Fibroblast of skin of left biceps (primary cell): ENCODE measurements around the gene DOK7.
"Not testable (repeated sequence)": the region's sequence is repeated elsewhere in the genome, so short reads cannot be mapped to it uniquely, and the experiment has no call there.

Experiments used
- DNase-seq, 2 experiments: peaks; one replicate each; pipeline ENCODE4 v3.0.0-alpha.2; 2013; ENCODE audit warnings: low read depth in 2 of 2

DOK7 gene

DNA sequence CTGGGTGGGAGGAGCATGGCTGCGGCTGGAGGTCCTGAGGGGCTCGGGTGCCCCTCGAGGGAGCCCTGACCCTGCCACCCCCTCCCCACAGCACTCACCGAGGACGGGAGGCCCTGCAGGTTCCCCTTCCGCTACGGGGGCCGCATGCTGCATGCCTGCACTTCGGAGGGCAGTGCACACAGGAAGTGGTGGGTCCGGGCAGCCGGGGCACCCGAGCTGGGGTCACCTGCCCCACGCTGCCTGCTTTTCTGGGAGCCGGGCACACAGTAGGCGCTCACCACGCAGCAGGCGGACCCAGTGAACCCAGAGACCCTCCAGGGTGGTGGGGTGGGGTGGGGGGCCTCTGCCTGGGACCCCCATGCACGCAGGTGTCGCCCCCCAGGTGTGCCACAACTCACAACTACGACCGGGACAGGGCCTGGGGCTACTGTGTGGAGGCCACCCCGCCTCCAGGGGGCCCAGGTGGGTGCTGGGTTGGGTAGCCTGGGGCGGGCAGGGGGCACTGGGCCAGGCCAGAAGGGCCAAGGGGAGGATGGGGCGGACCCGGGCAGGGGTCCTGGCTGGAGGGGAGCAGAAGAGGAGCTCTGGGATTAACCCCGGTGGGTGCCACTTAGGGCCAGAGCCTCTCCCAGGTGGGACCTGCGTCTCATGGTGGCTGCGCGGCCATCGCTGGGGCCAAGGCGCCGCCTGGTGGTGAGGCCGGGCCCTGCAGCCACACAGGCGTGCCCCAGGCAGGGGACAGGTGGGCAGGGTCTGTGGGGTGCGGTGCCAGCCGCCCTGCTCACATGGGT is 20.0 kb upstream of the DOK7 start:
- DNase-seq: no peak

DNA sequence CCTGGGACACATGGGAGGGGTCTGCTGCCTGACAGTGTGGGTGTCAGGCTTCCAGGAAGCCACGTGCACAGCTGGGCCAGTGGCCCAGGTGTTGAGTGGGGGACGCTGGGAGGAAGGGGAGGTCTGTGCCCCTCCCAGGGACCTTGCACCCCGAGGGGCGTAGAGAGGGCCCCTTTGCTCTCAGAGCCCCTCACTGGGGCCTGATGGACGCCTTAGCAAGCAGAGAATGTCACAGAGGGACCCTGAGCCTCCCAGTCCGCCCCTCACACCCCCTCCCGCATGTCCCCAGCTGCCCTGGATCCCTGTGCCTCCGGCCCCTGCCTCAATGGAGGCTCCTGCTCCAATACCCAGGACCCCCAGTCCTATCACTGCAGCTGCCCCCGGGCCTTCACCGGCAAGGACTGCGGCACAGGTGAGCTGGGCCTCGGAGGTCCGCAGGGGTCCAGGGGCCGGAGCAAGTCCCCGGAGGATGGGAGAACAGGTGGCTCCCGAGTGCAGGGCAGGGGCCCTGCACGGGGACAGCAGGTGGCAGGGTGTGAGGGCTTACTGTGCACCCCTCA is 19.3 kb upstream of the DOK7 start:
- no peak for DNase-seq

DNA sequence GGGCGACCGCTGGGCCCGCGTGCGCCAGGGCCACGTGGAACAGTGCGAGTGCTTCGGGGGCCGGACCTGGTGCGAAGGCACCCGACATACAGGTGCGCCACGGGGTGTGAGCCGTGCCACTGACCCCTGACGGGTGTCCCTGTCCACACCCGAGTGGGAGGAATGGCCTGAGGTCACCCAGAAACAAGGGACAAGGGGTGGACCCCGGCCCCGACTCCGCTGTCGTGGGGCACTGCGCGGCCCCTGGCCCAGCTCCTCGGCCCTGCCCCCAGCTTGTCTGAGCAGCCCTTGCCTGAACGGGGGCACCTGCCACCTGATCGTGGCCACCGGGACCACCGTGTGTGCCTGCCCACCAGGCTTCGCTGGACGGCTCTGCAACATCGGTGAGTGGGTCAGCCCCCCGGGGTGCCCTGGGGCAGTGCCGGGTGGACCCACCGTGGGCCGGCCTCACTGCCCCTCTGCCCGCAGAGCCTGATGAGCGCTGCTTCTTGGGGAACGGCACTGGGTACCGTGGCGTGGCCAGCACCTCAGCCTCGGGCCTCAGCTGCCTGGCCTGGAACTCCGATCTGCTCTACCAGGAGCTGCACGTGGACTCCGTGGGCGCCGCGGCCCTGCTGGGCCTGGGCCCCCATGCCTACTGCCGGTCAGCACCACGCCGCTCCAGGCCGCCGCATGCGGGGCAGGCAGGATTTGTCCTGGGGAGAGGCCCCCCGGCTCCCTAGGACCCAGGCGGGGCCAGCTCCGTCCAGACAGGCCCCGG is 18.6 kb upstream of the DOK7 start:
- DNase-seq: no peak

DNA sequence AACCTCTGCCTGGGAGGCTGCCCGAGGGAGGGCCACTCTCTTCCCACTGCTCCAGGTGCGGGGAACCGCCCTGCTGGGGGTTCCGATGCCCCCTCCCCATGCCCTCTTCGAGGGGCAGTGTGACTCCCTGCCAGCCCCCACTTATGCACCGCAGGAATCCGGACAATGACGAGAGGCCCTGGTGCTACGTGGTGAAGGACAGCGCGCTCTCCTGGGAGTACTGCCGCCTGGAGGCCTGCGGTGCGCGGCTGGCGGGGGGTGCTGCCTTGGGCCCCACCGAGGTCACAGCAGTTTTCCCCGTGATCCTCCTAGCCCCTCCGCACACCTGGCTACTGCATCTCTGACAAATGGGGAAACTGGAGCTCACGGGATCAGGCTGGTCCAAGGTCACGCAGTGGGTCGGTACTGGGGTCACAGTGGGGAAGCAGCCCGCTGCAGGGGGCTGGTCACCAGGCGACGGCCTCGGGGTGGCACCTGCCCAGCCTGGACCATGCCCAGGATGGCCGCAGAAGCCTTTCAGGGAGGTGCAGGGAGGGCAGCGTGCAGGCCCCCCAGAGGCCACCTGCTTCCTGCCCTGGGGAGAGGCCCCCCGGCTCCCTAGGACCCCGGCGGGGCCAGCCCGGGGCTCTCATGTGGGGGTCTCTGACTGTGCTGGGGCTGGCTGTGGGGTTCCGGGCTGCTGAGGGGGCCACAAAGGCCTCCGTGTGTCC is 17.8 kb upstream of the DOK7 start:
- no peak for DNase-seq

DNA sequence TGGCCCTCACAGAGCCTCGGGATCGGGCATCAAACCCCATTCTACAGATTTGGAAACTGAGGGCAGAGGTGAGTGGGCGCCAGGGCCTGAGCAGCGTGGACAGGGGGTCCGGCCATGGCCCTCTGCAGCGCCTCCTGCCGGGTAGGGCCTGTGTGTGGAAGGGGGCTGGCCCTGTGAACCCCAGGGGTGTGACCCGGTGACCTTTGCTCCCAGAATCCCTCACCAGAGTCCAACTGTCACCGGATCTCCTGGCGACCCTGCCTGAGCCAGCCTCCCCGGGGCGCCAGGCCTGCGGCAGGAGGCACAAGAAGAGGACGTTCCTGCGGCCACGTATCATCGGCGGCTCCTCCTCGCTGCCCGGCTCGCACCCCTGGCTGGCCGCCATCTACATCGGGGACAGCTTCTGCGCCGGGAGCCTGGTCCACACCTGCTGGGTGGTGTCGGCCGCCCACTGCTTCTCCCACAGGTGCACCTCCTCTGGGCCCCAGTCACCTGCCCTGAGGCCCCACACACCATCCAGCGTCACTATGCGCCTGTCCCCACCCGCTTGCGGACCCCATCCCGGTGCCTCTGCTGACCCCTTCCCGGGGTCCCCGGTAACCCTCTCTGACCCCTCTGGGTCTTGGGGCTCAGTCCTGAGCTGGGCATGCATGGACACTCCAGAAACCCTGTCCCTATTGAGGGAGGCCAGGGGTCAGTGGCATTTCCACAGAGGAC is 17.1 kb upstream of the DOK7 start:
- DNase-seq: no peak

DNA sequence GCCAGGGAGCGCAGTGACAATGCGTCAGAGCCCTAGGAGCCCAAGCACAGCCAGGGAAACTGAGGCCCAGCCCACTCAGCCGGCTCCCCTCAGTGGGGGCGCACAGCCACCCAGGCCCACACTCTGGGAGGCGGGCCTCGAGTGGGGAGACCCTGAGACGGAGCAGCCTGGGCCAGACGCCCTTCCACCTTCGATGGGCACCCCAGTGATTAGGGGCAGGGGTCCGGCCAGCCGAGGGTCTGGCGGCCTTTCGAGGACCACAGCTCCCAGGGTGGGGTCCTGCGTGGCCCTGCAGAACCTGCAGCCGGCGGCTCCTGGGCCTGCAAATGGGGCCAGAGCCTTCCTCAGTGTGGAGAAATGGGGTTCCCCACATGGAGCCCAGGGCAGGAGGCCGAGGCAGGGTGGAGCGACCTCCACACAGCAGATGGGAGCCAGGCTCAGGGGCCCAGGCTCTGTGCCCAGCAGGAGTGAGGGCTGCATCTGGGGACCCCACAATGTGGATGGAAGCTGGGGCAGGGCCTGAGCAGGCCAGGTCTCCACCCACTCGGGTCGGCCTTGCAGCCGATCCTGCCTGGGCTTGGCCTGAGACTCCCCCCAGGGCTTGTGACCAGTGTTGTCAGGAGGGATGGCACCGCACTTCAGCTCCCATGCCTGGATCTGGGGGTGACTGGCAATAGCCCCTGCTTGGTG is 16.3 kb upstream of the DOK7 start:
- no peak for DNase-seq

DNA sequence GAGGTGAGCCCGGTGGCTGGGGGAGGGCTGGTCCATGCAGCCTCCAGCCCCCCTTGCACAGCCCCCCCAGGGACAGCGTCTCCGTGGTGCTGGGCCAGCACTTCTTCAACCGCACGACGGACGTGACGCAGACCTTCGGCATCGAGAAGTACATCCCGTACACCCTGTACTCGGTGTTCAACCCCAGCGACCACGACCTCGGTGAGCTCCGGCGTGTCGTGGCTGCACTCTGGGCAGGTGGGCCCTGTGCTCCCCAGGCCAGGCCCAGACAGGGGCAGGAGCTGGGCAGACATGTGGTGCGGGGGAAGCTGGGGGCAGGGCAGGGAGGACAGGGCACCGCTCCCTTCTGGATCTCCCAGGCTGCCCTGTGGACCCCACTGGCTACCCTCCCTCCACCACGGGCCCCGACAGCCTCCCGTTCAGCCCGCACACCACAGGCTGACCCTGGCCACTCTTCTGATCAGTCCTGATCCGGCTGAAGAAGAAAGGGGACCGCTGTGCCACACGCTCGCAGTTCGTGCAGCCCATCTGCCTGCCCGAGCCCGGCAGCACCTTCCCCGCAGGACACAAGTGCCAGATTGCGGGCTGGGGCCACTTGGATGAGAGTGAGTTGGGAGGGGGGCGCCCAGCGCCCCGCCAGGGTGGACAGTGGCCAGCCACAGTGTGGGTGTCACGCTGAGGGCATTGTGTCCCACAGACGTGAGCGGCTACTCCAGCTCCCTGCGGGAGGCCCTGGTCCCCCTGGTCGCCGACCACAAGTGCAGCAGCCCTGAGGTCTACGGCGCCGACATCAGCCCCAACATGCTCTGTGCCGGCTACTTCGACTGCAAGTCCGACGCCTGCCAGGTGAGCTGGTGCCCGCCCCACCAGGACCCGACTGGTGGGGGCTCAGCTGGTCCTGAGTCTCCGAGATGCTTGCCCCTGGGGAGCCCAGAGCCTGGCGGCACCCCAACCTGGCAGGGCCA is 15.4 kb upstream of the DOK7 start:
- no peak for DNase-seq

DNA sequence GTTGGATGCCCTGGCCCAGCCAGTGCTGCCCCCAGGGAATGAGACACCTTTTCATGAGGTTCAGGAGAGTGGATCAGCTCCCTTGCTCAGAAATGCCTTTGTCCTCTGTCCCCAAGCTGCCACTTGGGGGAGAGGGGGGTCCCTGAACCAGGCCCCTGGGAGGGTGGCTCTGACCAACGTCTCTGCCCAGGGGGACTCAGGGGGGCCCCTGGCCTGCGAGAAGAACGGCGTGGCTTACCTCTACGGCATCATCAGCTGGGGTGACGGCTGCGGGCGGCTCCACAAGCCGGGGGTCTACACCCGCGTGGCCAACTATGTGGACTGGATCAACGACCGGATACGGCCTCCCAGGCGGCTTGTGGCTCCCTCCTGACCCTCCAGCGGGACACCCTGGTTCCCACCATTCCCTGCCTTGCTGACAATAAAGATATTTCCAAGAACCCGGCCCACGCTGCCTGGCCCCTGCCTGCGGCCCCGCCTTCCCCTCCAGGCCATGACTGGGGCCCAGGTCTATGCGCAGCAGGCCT is 14.0 kb upstream of the DOK7 start:
- no peak for DNase-seq

DNA sequence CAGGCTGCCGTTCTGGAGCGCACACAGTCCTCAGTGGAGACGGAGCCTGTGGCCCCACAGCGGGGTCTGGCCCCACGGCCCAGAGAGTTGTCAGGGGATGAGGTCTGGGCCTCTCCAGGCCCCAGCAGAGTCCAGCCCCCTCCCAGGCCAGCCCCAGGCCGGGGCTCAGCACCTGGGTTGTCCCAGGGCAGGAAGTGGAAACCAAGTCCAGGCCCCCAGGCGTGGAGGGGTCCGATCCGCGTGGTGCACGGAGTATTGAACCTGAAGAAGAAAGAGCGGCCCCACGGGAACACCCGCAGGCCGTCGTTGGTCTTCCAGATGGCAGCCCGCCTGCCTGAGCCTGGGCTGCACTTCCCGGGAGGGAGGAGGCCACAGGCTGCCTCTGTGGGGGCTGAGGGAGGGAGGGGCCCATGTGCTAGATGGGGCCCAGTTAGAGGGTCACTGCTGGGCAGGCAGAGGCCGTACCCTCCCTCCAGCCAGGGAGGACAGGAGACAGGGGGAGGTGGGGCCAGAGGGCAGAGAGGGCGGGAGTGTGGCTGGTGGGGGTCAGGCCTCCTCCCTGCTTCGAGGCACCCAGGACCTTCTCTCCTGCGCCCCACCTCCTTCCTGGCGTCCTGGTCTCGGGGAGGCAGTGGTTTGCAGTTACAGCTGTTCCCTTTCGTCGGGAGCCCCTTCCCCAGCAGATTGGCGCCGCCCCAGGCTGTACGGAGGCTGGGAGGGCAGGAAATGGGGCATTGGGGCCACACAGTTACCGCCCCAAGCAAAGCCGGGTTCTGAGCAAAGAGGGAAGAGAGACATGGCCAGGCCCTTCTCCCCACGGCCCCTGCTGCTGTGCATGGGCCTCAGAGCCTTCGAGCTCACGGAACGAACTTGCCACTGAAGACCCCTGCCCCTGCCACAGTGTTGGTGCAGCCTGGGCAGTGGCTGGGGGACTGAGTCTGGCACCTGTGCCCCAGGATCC is 13.3 kb upstream of the DOK7 start:
- no peak for DNase-seq

DNA sequence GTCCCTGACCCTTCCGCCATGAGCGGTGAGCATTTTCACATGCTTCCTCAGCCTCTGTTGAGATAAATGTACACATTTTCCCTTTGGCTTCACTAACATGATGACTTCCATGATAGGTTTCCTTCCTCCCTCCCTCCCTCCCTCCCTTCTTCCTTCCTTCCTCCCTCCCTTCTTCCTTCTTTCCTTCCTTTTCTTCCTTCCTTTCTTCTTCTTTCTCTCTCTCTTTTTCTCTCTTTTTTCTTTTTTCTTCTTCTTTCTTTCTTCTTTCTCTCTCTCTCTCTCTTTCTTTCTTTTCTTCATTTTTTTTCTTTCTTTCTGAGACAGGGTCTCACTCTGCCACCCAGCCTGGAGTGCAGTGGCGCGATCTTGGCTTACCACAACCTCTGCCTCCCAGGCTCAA is 12.5 kb upstream of the DOK7 start:
- DNase-seq: no peak

DNA sequence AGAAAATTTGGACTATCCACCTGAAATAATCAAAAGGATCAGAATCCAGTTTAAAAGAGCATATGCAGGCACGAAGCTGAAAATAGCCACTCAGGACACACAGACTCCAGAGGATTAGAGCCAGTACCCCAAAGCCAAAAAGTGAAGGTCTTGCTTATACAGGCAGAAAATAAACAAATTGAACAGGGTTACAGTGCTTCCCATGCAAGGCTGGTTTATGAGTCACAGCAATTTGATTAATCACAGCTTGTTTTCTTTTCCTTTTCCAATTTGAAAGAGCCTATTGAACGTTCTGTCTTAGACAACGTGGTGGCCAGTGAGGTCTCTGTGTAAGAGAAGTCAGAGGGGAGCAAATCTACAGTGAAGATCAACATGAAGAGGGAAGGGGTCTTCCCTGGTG is 11.2 kb upstream of the DOK7 start:
- no peak for DNase-seq

DNA sequence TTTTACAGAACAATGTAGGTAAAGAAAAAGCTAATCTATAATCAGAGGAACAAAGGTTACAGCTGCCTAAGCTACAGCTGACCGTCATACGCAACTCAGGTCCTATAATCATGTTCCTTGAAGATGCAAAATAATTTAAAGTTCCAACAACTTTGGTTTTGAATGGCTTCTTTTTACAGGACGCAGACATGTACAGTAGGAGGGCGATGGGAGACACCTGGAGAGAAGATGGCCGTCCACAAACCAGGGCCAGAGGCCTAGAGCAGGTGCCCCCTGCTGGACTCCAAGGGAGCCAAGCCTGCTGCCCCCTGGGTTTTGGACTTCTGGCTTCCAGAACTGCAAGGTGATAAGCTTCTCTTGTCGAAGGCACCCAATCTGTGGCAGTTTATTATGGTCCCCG is 10.7 kb upstream of the DOK7 start:
- DNase-seq: no peak

DNA sequence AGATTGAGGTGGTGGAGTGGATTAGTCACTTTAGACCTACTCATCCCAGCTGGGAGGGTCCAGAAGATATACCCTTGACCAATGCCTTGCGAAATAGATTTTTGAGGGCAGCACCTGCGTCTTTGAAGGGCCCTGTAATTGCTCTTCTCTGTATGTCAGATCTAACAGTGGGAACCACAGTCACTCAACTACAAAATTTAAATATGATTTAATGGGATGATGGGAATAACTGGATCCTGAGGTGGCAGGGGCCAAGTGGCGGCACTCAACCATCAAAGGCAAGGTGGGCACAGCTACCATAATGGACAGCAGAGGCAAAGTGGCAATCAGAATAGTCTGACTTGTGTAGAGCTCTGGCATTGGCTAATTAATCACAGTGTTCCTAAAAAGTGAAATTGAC is 7.5 kb upstream of the DOK7 start:
- not testable (repeated sequence) for DNase-seq

DNA sequence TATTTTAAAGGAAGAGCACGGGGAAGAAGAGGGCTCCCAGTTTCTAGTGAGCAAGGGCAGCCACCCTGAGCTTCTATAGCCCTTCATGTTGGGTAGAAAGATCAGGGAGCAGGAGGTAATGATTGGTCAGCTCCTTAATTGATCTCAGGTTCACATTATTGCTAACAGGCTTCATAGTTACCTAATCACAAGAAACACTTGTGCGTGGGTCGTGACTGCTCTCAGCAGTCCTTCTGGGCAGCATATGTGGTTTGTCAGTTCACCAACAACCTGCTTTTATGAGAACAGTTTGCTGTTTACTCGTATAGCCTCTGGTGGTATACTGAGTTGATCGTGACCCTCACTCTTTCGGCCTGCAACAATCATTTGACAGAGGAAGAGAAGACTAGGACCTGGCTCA is 4.7 kb upstream of the DOK7 start:
- DNase-seq: no peak

DNA sequence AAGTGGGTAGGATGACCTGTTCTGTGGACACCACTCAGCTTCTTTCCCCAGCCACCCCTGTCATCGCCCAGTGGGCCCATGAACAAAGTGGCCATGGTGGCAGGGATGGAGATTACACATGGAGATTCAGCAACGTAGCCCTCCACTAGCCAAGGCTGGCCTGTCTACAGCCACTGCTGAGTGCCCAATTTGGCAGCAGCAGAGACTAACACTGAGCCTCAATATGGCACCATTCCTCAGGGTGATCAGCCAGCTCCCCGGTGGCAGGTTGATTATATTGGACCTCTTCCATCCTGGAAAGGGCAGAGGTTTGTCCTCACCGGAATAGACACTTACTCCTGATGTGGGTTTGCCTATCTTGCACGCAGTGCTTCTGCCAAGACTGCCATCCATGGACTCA is 4.0 kb upstream of the DOK7 start:
- DNase-seq: not testable (repeated sequence)

DNA sequence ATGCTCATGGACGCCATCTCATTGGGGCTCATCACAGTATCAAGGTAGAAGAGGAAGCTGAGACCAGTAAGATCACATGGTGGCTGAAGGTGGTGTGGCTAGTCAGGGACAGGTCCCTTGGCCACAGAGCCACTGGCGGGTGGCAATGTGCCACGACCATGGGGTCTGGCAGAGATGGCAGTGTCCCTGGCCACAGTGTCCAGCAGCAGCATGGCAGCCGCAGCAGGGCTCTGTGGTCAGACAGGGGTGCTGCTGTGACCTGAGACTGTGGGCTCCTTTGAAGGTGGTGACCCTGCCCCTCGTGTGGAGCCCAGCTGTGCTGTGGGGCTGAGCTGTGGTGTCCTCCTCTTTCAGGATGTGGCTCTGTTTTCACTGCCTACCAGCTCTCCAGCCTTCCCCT is 2.2 kb upstream of the DOK7 start:
- no peak for DNase-seq

DNA sequence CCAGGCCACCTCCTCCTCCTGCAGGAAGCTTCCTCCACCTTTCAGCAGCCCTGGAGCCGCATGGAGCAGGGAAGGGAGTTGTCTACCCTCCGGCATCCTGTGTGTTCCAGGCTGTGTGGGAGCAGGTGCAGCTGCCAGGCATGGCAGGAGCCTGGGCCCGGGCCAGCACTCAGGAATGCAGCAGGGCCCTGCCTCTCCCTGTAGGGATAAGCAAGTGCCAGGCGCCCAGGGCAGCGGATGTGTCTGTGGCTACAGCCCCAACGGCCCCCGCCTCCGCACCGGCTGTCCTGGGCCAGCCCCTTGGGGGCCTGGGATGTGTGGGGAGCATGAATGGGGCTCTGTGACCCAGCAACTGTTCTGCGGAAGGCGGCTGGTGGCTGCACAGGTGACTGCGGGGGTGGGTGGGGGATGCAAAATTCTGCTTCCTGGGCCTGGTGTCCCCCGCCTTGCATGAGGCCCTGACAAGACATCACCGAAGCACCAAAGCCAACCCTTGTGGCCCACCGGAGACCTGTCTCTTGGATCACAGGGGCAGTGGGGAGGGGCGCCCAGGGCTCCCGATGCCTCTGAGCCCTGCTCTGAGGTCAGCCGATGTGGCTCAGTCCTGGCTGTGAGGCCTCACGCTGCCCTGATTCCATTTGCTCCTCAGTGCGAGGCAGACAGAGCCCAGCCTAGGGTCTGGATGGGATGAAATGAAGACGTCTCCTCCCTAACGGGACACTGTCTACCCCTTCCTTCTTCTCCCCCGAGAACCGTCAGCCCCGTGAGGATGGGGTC is 1.4 kb upstream of the DOK7 start:
- no peak for DNase-seq

DNA sequence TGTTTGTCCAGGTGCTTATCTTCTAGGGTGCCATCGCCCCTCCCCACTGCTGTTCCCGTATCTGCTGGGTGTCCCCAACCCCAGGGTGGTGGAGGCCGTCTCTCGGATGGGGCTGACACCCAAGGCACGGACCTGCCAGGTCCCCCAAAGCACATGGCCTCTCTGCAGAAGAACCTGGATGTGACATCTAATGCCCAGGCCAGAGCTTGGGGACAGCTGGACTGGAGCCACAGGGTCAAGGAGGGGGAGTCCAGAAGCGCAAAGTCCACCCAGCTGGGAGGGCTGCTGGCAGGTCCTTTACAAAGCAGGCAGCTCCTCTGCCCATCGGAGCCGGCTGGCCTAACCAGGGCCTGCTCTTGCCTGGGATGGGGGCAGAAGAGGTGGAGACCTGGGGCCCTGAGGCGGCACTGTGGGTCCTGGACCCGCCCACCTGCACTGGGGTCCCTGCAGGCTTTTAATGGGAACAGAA is 751 bp upstream of the DOK7 start:
- DNase-seq: no peak
